ENCODE data around the gene SAP130.

The SAP130 gene

GRCh38 chr2:127993659-127994058, 34.2 kb downstream of the SAP130 start:
- no peak overlapping the region for H3K27ac ChIP-seq (ENCODE audit: low read length)
- no peaks in the 10 kb centered on the region for H3K27me3 ChIP-seq (replicated peaks; ENCODE audit: insufficient read depth, low read length)
- H3K36me3 ChIP-seq (replicated peaks; ENCODE audit: insufficient read depth, low read length), result peaks cover 7% of the 10 kb centered on the region; the same call in 1 of the 2 replicates
- H3K4me2 ChIP-seq (ENCODE audit: low read depth, low read length), result no peak overlapping the region
- H4K20me1 ChIP-seq (ENCODE audit: insufficient read depth, low read length), result no peaks in the 10 kb centered on the region
- no peaks in the 10 kb centered on the region for H3K9me3 ChIP-seq (replicated peaks; ENCODE audit: insufficient read depth, low read length)
- H3K4me3 ChIP-seq (ENCODE audit: low read length), result no peak overlapping the region
- no peaks in the 10 kb centered on the region for H3K79me2 ChIP-seq (ENCODE audit: low read length)
- TF ChIP-seq EZH2 (optimal IDR thresholded peaks at IDR 0.05; ENCODE audit: low read depth, low read length) (no peak), CTCF (IDR thresholded peaks at IDR 0.05; ENCODE audit: low read length) (no peak), EZH2phosphoT487 (IDR thresholded peaks at IDR 0.05; ENCODE audit: low read length) (no peak)
- no peaks in the 10 kb centered on the region for H3K4me1 ChIP-seq (ENCODE audit: low read length)
- no peaks in the 10 kb centered on the region for H3F3A ChIP-seq (ENCODE audit: insufficient read depth, low read length)
- H2AFZ ChIP-seq (ENCODE audit: low read length), result no peak overlapping the region
- no peaks in the 10 kb centered on the region for H3K9me2 ChIP-seq (replicated peaks; ENCODE audit: insufficient read depth, low read length)
- no peak for DNase-seq
- no peak overlapping the region for H3K9ac ChIP-seq (ENCODE audit: low read length)

DNA sequence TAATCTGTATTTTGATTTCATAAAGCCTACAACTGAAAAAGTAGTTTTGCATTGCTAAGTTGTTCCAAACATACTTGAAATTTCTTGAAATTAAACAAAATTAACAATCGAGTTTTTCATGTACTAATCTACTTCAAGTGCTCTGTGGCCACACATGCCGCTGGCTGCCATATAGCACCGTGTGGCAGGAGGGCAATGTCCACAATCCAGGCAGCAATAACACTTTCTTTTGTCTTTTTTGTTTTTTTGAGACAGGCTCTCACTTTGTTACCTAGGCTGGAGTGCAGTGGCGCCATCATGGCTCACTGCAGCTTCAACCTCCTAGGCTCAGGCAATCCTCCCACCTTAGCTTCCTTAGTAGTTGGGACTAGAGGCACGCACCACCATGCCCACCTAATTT, 36.1 kb downstream of the SAP130 start:
- no peak overlapping the region for H3K4me2 ChIP-seq (ENCODE audit: low read depth, low read length)
- H4K20me1 ChIP-seq (ENCODE audit: insufficient read depth, low read length), result no peaks in the 10 kb centered on the region
- H3K9me2 ChIP-seq (replicated peaks; ENCODE audit: insufficient read depth, low read length), result no peaks in the 10 kb centered on the region
- H3K27ac ChIP-seq (ENCODE audit: low read length), result no peak overlapping the region
- H3K4me3 ChIP-seq (ENCODE audit: low read length), result no peak overlapping the region
- no peak overlapping the region for H2AFZ ChIP-seq (ENCODE audit: low read length)
- H3K79me2 ChIP-seq (ENCODE audit: low read length), result no peaks in the 10 kb centered on the region
- H3K36me3 ChIP-seq (replicated peaks; ENCODE audit: insufficient read depth, low read length), result peaks cover 3% of the 10 kb centered on the region; the same call in 1 of the 2 replicates
- no peak for DNase-seq
- H3K27me3 ChIP-seq (replicated peaks; ENCODE audit: insufficient read depth, low read length), result no peaks in the 10 kb centered on the region
- H3K9me3 ChIP-seq (replicated peaks; ENCODE audit: insufficient read depth, low read length), result no peaks in the 10 kb centered on the region
- H3F3A ChIP-seq (ENCODE audit: insufficient read depth, low read length), result no peaks in the 10 kb centered on the region
- H3K4me1 ChIP-seq (ENCODE audit: low read length), result no peaks in the 10 kb centered on the region
- TF ChIP-seq EZH2 (optimal IDR thresholded peaks at IDR 0.05; ENCODE audit: low read depth, low read length), result no peak
- no peak for TF ChIP-seq CTCF (IDR thresholded peaks at IDR 0.05; ENCODE audit: low read length)
- TF ChIP-seq EZH2phosphoT487 (IDR thresholded peaks at IDR 0.05; ENCODE audit: low read length), result no peak
- no peak overlapping the region for H3K9ac ChIP-seq (ENCODE audit: low read length)

DNA sequence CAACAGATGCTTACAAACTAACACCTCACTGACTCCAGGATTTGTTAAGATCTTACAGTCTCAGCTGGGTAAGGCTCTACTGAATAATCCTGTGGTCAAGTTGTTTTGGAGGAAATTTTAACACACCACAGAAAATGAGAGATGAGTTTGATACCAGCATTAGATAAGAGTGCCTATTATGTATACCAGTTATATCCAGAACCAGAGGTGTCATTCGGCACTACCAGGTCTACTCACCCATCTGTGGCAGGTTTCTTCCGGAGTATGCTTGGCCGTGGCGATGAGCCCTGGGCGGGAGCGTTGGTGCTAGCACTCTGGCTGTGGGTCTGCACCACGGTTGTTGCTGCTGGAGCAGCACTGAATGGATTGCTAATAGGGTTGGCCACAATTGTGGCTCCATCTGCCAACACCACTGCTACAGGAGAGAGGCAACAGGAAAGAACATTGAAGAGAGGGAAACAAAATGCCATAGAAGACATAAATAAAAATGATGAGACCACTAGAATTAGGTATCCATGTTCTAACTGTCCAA, 41.2 kb downstream of the SAP130 start:
- no peaks in the 10 kb centered on the region for H3F3A ChIP-seq (ENCODE audit: insufficient read depth, low read length)
- no peaks in the 10 kb centered on the region for H3K9me3 ChIP-seq (replicated peaks; ENCODE audit: insufficient read depth, low read length)
- 0 out of 2 replicates have a peak, but pooled peaks cover 6% of the 10 kb centered on the region for H3K36me3 ChIP-seq (replicated peaks; ENCODE audit: insufficient read depth, low read length)
- TF ChIP-seq EZH2 (optimal IDR thresholded peaks at IDR 0.05; ENCODE audit: low read depth, low read length), result no peak
- no peak for TF ChIP-seq EZH2phosphoT487 (IDR thresholded peaks at IDR 0.05; ENCODE audit: low read length)
- TF ChIP-seq CTCF (IDR thresholded peaks at IDR 0.05; ENCODE audit: low read length), result no peak
- no peak overlapping the region for H3K27ac ChIP-seq (ENCODE audit: low read length)
- no peaks in the 10 kb centered on the region for H3K79me2 ChIP-seq (ENCODE audit: low read length)
- no peak overlapping the region for H2AFZ ChIP-seq (ENCODE audit: low read length)
- no peaks in the 10 kb centered on the region for H4K20me1 ChIP-seq (ENCODE audit: insufficient read depth, low read length)
- H3K27me3 ChIP-seq (replicated peaks; ENCODE audit: insufficient read depth, low read length), result no peaks in the 10 kb centered on the region
- no peak overlapping the region for H3K9ac ChIP-seq (ENCODE audit: low read length)
- DNase-seq, result no peak
- no peak overlapping the region for H3K4me3 ChIP-seq (ENCODE audit: low read length)
- no peak overlapping the region for H3K4me2 ChIP-seq (ENCODE audit: low read depth, low read length)
- no peaks in the 10 kb centered on the region for H3K9me2 ChIP-seq (replicated peaks; ENCODE audit: insufficient read depth, low read length)
- no peaks in the 10 kb centered on the region for H3K4me1 ChIP-seq (ENCODE audit: low read length)

Measured in MM.1S (cell line).